ENCODE data around the gene RYR1. TPM values are rescaled to one million over a fixed set of nuclear protein-coding genes. Genes with fewer than 3 reads are reported as not detected.
"Not testable (repeated sequence)": the region's sequence is repeated elsewhere in the genome, so short reads cannot be mapped to it uniquely, and the experiment has no call there.

Gene RYR1
- total RNA-seq, 1 donor from 2014 or later = 0.06 TPM

GRCh38 chr19:38558933-38559332 is 125.4 kb downstream of the RYR1 start:
- DNase-seq (ENCODE audit: extremely low read depth, low read depth, low spot score) = not testable (repeated sequence)

- no peak for DNase-seq (ENCODE audit: extremely low read depth, low read depth, low spot score)
Observed at GRCh38 chr19:38559428-38560401, 126.2 kb downstream of the RYR1 start.

- DNase-seq (ENCODE audit: extremely low read depth, low read depth, low spot score) = no peak
Observed at GRCh38 chr19:38561053-38561606, 127.6 kb downstream of the RYR1 start.

GRCh38 chr19:38561658-38562057 is 128.2 kb downstream of the RYR1 start:
- DNase-seq (ENCODE audit: extremely low read depth, low read depth, low spot score) = no peak

- DNase-seq (ENCODE audit: extremely low read depth, low read depth, low spot score) = no peak
Observed at GRCh38 chr19:38562096-38562495, 128.6 kb downstream of the RYR1 start.

GRCh38 chr19:38563475-38563874 is 130.0 kb downstream of the RYR1 start:
- no peak for DNase-seq (ENCODE audit: extremely low read depth, low read depth, low spot score)

GRCh38 chr19:38564981-38565690 is 131.6 kb downstream of the RYR1 start:
- DNase-seq (ENCODE audit: extremely low read depth, low read depth, low spot score) = no peak

- DNase-seq (ENCODE audit: extremely low read depth, low read depth, low spot score) = no peak
Observed at GRCh38 chr19:38565691-38566105, 132.2 kb downstream of the RYR1 start.

GRCh38 chr19:38569368-38569983 is 136.0 kb downstream of the RYR1 start:
- DNase-seq (ENCODE audit: extremely low read depth, low read depth, low spot score) = no peak

- no peak for DNase-seq (ENCODE audit: extremely low read depth, low read depth, low spot score)
Observed at GRCh38 chr19:38571682-38572081, 138.2 kb downstream of the RYR1 start.

GRCh38 chr19:38577826-38578225 is 144.3 kb downstream of the RYR1 start:
- no peak for DNase-seq (ENCODE audit: extremely low read depth, low read depth, low spot score)

GRCh38 chr19:38579304-38579703 is 145.8 kb downstream of the RYR1 start:
- not testable (repeated sequence) for DNase-seq (ENCODE audit: extremely low read depth, low read depth, low spot score)

GRCh38 chr19:38580080-38580479 is 146.6 kb downstream of the RYR1 start:
- no peak for DNase-seq (ENCODE audit: extremely low read depth, low read depth, low spot score)

GRCh38 chr19:38583219-38583984 is 149.9 kb downstream of the RYR1 start:
- DNase-seq (ENCODE audit: extremely low read depth, low read depth, low spot score) = no peak

GRCh38 chr19:38583985-38584305 is 150.5 kb downstream of the RYR1 start:
- DNase-seq (ENCODE audit: extremely low read depth, low read depth, low spot score) = no peak

- DNase-seq (ENCODE audit: extremely low read depth, low read depth, low spot score) = no peak
Observed at GRCh38 chr19:38587562-38587961, 154.1 kb downstream of the RYR1 start.

- DNase-seq (ENCODE audit: extremely low read depth, low read depth, low spot score) = no peak
Observed at GRCh38 chr19:38588041-38588440, 154.6 kb downstream of the RYR1 start.

GRCh38 chr19:38592940-38593339 is 159.4 kb downstream of the RYR1 start:
- DNase-seq (ENCODE audit: extremely low read depth, low read depth, low spot score) = no peak

- no peak for DNase-seq (ENCODE audit: extremely low read depth, low read depth, low spot score)
Observed at GRCh38 chr19:38596057-38596981, 162.8 kb downstream of the RYR1 start.
